ENCODE measurements around the gene LLCFC1.
"Not testable (repeated sequence)": the region's sequence is repeated elsewhere in the genome, so short reads cannot be mapped to it uniquely, and the experiment has no call there.

The LLCFC1 gene

GRCh38 chr7:142943706-142944268, 4.5 kb downstream of the LLCFC1 start:
- no peak for DNase-seq (ENCODE audit: low spot score)

GRCh38 chr7:142945001-142945400, 5.7 kb downstream of the LLCFC1 start:
- no peak for DNase-seq (ENCODE audit: low spot score)

- no peak for DNase-seq (ENCODE audit: low spot score)
Observed at GRCh38 chr7:142948603-142949002, 9.3 kb downstream of the LLCFC1 start.

- DNase-seq (ENCODE audit: low spot score), result no peak
Observed at GRCh38 chr7:142950235-142950634, 11.0 kb downstream of the LLCFC1 start.

- DNase-seq (ENCODE audit: low spot score), result no peak
Observed at GRCh38 chr7:142954680-142955268, 15.5 kb downstream of the LLCFC1 start.

- no peak for DNase-seq (ENCODE audit: low spot score)
Observed at GRCh38 chr7:142956951-142957623, 17.8 kb downstream of the LLCFC1 start.

DNA sequence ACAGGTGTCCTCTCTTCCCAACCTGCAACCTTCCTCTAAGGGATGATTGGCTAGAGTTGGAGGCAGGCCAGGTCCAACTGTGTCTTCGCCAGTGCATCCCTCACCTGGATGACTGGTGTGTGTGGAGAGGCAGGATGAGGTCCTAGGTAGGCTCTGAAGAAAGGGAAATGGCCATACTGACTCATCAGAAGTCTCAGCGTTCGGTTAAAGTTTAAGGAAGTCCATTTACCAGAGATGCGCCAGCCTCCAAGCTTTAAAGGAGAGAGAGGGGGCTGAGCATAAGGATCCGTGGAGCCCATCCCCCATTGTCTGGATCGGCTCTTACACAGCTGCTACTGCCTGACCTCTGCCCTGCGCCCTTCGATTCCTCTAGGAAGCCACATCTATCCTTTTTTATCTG, 18.4 kb downstream of the LLCFC1 start:
- DNase-seq (ENCODE audit: low spot score), result no peak

GRCh38 chr7:142959202-142959601, 19.9 kb downstream of the LLCFC1 start:
- no peak for DNase-seq (ENCODE audit: low spot score)

GRCh38 chr7:142960955-142961512, 21.8 kb downstream of the LLCFC1 start:
- DNase-seq (ENCODE audit: low spot score), result no peak

DNA sequence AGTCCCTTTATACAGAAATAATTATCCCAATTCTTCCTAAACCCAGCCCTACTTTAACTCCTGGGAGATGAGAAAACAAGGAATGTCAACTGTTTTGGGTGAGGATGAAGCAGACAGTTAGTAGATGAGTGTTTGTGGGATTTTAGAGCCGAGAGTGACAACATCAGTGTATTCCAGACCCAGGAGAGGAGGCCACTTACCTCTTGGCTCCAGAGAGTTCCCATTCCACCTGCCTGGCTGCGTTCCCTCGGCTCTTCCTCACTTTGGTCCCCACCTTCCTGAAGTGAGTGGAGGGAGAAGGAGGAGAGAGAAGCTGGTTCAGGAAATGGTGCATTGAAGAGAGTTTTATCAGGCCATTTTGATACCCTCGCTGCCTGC, 22.3 kb downstream of the LLCFC1 start:
- no peak for DNase-seq (ENCODE audit: low spot score)

DNA sequence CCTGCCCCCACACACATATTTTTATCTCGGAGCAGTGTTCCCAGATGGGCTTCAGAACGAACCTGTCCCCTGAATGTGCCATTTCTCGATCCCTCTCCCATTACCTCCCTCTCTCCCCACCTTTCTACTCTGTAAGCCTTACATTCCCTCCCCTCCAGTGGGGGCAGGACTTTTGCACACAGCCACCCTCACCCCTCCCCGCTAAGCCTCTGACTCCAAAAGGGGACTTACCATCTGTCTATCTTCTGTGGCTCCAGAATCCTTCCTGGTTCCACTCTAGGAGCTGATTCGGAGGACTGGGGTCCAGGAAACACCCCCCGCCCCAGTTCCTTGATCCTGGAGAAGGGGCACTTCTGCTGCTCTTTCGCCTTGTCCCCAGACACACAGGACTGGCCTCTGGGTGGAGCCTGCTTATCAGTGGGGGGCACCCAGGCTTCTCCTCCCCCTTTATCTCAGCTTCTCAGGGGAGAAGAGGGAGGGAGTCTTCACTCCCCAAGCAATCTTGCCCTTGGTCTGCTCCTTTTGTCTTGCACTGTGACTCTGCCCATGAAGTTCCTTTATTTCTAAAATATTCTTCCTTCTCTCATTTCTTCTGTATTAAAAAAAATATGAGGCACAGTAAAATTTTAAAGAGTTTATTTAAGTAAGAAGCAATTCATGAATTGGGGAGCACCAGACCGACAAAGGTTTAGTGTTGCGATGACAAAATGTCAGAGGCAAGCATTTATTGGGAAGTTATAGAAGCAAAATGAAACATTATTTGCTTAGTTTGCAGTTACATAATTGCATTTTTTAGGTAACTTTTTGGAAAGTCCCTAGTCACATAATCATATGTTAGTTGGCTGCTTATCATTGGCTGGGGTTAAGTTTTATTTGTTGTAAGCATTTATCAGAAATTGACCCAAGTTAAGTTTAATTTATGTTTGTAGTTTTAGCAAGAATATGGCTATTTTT, 23.0 kb downstream of the LLCFC1 start, which contains the start of gene KEL:
Gene KEL (minus strand): TSS at position 391 of the 954 bp plus-strand sequence. CDS start 157 bp downstream, at position 234.
- DNase-seq (ENCODE audit: low spot score), result no peak

- no peak for DNase-seq (ENCODE audit: low spot score)
Observed at GRCh38 chr7:142962991-142963390, 23.7 kb downstream of the LLCFC1 start.

GRCh38 chr7:142963993-142964392, 24.7 kb downstream of the LLCFC1 start:
- no peak for DNase-seq (ENCODE audit: low spot score)

DNA sequence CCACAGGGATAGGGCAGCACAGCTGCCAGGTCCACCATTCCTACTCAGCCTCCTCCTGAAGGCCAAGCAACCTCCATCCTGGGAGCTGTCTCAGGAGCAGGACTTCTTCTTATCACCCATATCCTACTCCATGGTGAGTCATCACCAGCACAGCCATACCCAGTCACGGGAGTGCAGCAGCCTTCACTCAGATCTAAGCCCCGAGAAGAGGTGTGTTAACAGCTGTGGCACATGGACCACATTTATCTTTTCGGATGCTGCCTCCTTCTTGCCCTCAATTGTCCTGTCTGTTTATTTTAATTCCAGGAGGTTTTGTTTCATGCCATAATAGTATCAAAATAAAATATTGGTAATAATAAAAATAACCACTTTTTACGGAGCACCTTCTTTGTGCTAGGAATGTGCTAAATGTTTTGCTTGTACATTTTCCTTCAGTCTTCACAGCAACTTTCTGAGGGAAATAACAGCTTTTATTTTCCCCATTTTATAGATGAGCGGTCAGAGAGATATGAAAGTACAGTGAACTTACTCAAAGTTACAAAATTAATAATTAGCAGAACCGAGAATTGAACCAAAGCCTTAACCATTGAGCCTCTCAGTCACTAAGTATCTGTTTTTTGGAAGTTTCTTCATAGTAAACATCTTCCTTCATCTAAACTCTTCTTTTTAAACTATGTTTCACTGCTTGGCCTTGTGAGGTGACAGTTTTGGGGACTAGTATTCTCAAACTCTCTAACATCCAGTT, 25.4 kb downstream of the LLCFC1 start:
- DNase-seq (ENCODE audit: low spot score), result no peak

GRCh38 chr7:142968229-142968628, 28.9 kb downstream of the LLCFC1 start:
- no peak for DNase-seq (ENCODE audit: low spot score)

- no peak for DNase-seq (ENCODE audit: low spot score)
Observed at GRCh38 chr7:142969183-142969582, 29.9 kb downstream of the LLCFC1 start.

DNA sequence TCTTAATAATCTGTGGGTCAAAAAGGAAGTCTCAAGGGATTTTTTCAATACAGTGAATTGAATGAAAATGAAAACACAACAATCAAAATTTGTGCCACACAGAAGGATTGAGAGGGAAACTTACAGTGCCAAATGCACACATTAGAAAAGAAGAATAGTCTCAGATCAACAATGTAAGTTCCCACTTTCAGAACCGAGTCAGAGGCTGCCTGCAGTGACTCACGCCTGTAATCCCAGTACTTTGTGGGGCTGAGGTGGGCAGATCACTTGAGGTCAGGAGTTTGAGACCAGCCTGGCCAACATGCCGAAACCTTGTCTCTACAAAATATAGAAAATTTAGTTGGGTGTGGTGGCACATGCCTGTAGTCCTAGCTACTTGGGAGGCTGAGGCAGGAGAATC, 35.3 kb downstream of the LLCFC1 start:
- no peak for DNase-seq (ENCODE audit: low spot score)

DNA sequence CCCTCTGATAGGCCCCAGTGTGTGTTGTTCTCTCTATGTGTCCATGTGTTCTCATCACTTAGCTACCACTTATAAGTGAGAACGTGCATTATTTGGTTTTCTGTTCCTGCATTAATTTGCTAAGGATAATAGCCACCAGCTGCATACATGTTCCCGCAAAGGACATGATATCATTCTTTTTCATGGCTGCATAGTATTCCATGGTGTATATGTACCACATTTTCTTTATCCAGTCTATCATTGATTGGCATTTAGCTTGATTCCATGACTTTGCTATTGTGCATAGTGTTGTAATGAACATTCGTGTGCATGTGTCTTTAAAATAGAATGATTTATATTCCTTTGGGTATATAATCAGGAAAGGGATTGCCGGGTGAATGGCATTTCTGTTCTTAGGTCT, 39.1 kb downstream of the LLCFC1 start:
- DNase-seq (ENCODE audit: low spot score), result not testable (repeated sequence)

- no peak for DNase-seq (ENCODE audit: low spot score)
Observed at GRCh38 chr7:142983825-142984224, 44.5 kb downstream of the LLCFC1 start.

GRCh38 chr7:142984297-142984696, 45.0 kb downstream of the LLCFC1 start:
- no peak for DNase-seq (ENCODE audit: low spot score)
